HL-60/S4 treated with retinoic acid at 250 ng/mL for 4 days and 3 days (cell line): ENCODE data around the gene RAPGEF6.
"Not testable (repeated sequence)": the region's sequence is repeated elsewhere in the genome, so short reads cannot be mapped to it uniquely, and the experiment has no call there.

Source experiments
- in situ Hi-C: fragments of 300-500 bp; cut with MboI; formaldehyde crosslinking; loops from 2 replicates; pipeline ENCODE4 v1.7.0; 2022; ENCODE audit warnings: low sequenced_read_pairs

The RAPGEF6 gene

DNA sequence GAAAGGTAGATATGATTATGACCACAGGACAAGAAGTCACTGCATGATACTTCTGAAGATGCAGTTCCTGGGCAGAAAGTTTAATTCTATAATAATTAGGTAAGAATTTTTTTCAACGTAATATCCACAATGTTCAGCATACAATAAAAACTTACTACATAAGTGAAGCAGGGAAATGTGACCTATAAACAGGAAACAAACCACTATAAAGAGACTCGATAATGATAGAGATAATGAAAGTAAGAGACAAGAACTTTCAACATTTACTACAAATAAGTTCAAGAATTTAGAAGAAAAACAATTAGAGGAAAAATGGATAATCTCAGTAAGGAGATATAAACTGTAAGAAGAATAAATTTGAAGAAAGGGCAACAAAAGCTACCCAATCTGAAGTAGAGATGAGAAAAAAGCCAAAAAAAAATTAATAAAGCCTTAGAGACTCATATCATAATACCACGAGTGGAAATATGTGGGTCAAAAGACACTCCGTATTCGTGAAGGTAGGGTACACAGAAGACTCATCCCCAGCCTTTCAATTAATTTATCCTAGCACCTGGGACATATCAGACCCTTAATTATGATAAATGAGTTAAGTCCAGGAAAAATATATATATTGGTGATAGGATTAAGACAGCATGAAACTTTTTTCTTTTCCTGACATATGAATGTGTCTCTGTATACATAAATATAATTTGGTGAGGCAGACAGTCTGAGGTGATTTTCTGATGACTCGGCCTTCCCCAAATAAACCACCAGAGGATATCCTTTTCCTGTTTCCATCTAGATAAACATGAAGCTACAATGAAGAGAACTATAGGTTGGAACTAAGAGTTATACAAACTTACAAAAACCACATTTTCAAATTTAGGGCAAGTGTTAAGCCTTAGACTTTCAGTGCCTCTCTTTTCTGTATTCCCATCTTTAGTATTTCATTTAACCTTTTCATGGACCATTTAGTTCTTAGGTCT lies 120.4 kb downstream of the RAPGEF6 start:
- in situ Hi-C loops: no loop called here

DNA sequence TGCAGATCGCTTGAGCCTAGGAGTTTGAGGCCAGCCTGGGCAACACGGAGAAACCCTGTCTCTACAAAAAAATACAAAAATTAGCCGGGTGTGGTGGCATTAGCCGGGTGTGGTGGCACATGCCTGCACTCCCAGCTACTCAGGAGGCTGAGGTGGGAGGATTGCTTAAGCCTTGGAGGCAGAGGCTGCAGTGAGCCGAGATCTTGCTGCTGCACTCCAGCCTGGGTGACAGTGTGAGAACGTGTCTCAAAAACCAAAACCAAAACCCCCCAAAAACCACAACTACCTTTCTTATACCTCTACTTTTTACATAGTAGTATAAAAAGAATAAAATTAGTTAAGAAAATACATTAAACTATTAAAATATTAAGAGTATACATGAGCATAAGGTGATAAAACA lies 121.2 kb downstream of the RAPGEF6 start:
- in situ Hi-C loops: no loop called here

DNA sequence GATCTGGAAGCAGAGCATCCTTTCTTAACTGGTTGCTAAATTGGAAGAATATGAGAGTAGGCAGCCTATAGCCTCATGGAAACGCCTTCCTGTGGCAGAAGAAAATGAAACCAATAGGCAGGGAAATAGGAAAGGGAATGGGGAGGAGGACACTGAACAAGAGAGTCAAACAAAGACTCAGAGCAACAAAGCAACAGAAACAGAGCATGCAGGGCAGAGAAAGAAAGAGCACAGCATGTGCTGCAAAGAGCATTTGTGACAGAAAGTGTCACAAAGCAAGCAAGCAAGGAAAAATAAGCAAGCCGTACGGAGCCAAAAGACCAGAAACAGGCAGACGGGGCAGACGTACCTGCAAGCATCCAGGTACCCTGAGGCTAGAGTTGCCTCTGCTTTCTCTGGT lies 123.1 kb downstream of the RAPGEF6 start:
- in situ Hi-C loops: no loop called here

DNA sequence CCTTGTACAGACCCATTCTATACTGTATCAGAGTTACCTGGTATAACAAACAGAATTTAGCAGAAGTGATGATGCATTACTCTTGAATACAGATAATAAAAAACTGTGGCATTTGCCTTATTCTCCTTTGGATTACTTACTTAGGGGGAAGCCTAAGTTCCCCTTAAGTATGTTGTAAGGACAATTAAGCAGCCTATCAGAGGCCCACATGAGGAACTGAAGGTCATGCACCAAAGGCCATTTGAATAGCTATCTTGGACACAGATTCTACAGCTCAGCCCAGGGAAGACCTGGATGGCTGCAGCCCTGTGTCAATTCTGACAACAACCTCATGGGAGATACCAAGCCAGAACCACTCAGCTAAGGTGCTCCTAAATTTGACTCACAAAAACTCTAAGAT lies 125.2 kb downstream of the RAPGEF6 start:
- in situ Hi-C loops: no loop called here

DNA sequence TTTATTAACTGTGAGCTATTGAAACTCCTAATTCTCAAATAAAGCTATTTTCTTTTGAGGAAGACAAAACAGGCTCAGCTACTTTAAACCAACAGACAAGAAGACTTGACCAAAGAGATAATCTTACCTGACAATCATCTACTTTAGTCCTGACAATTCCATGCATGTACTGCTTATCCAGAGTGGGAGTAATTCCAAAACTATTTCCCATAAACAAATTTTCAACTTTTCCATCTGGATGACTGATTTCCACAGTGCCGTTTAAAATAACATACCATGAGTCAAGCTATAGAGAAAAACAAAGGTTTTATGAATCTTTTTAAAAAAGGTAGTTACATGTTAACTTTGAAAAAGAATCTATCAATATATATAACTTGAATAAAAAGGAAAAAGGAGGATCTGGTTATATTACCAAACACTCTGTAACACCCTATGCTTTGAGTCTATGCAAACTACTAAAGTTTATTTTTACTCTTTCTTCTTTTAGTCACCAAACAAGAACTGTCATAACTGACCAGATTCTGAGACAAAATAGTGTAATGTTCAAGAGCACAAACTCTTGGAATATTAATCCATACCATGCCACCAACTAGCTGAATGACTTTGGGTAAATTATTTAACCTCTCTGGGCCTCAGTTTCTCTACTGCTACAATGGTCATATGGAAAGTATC lies 129.7 kb downstream of the RAPGEF6 start:
- in situ Hi-C loops: no loop called here

DNA sequence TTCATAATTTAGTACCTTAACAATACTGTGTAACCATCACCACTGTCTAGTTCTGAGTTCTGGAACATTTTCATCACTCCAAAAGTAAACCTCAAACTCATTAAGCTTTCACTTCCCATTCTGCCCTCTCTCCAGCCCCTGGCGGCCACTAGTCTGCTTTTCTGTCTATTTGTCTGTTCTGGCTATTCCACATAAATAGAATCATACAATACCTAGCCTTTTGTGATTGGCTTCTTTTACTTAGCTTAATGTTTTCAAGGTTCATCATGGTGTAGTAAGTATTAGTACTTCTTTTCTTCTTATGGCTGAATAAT lies 138.7 kb downstream of the RAPGEF6 start:
- in situ Hi-C loops: no loop called here

DNA sequence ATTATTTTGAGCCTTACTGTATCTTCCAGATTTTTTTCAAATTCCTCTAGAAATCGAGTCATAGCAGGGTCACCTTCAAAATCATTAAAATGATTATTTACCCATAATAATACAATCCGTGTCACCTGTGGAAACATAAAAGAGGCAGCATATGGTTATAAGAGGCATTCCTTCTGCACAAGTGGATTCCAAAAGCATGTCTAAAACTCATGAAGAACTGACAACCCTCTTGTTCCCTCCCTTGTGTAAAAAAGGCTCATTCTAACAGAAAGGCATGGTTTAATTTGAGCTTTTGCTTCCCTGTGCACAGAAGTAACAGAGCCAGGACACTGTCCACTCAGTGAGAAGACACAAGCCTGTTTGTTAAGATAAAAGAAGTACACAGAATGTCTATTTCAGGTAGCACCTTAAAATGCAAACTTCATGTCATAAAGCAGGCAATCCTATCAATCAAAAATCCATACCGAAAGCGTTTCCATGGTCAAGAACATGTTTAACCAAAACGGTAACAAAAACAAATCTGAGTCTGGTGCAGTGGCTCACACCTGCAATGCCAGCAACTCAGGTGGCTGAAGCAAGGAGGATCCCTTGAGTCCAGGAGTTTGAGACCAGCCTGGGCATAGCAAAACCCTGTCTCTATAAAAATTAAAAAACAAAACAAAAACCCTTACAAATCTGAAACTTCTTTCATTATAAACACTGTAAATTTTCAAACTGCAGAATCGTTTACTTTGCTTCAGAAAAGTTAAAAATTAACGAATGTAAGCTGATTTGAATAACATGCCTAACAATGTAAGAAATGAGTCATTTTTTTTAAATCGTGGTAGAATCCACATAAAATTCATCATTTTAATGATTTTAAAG lies 139.3 kb downstream of the RAPGEF6 start:
- in situ Hi-C loops: no loop called here

DNA sequence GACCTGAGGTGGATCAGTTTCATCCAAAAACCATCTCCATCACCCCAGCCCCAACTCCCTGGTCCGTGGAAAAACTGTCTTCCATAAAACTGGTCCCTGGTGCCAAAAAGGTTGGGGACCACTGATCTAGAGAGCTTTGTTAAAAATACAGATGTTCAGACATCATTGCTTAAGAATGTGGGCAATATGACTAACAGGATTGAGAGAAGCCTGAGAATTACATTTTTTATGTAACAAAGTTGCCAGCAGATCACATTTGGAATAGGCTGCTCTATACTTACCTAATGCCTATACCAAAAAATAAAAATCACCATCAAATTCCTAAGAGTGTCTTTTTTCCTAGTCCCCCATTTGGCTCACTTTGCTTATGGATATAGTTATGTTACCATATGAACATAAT lies 143.3 kb downstream of the RAPGEF6 start:
- in situ Hi-C loops: no loop called here

DNA sequence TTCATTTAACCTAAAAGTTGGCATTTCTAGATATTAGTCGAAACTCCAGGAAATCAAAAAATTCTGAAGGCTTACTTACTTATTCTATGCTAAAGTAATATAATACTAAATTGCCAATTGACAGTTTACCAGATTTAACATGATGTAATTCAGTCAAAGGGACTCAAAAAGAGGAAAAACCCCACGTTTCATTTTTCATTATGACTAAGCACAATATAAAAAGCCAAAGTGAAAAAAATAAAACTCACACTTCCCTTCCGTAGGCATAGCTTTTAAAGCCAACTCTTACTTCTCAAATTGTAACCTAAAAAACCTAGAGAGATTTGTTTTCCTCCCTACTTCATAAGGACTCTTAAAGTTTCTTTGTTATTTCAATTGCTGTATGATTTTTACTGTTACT lies 146.6 kb downstream of the RAPGEF6 start:
- in situ Hi-C loops: no loop called here

DNA sequence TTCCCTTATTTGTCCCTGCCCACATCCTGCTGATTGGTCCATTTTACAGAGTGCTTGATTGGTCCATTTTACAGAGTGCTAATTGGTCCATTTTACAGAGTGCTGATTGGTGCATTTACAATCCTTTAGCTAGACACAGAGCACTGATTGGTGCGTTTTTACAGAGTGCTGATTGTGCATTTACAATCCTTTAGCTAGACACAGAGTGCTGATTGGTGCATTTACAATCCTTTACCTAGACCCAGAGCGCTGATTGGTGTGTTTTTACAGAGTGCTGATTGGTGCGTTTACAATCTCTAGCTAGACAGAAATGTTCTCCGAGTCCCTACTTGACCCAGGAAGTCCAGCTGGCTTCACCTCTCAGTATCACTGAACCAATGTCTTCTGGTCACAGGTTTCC lies 147.7 kb downstream of the RAPGEF6 start:
- in situ Hi-C loops: not testable (repeated sequence)

DNA sequence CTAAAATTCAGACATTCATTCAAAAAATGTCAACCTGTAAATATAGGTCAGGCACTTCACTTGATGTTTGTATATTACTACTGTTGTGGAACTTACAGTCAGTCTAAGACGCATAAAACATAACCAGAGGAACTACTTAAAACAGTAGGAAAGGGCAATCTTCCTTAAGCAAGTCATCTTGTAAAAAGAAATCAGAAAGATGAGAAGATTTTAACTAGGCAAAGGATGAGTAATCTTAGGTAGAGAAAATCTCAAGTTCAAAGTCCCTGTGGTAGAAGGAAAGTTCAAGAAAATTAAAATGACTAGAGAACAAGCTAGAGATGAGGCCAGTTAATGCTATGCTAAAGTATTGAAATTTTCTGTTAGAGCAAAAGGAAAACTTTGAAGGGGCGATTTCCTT lies 152.4 kb downstream of the RAPGEF6 start:
- in situ Hi-C loops: no loop called here

DNA sequence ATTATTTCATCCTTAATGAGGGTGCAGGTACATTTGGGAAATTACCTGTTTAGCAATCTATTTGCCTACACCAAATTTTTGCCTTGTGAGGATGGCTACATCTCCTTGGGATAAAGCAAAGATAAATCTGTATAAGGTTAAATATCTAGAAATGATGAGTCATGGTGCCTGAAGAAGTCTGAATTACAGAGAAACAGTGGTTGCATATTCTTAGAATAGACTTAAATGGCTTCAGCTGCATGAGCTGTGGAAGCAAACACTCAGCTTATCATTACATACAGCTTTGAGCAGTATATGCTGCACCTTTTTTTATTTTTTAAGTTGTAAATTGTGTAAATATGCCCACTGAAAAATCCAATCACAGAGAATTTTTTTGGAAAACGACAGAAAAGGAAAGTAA lies 153.5 kb downstream of the RAPGEF6 start:
- in situ Hi-C loops: no loop called here

DNA sequence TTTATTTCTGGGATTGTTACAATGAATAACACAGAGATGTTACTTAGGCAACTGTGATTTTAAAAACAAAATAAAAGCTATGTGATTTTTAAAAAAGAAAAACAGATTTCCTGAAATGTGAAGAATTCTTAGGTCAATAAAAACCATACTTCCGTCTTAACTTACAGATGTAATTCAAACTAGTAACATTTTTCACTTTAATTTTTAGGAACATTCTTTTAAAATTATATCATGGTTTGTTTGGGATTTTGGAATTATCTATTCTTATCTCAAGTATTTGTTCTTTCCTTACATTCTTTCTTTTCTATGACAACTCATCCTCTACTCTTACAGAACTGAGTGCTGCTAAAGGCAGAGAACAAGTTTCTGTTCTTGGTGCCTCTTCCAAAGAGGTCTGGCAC lies 159.5 kb downstream of the RAPGEF6 start:
- in situ Hi-C loops: no loop called here

DNA sequence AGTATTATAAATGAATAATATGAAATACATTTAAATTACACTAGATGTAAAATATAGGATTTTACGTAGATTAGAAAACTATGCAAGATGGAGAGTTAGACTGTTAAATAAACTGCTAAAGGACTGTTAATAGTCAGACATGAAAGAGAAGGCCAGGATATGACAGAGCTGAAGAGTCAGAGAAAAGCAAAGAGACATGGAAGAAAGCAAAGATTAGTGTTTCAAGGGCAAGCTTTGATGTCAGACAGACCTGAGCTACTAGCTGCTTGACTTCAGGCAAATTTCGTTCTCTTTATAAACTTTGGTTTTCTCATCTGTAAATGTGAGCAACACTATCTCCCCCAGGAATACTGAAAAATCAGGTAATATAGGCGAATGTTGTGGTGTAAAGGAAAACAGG lies 161.3 kb downstream of the RAPGEF6 start:
- in situ Hi-C loops: no loop called here

DNA sequence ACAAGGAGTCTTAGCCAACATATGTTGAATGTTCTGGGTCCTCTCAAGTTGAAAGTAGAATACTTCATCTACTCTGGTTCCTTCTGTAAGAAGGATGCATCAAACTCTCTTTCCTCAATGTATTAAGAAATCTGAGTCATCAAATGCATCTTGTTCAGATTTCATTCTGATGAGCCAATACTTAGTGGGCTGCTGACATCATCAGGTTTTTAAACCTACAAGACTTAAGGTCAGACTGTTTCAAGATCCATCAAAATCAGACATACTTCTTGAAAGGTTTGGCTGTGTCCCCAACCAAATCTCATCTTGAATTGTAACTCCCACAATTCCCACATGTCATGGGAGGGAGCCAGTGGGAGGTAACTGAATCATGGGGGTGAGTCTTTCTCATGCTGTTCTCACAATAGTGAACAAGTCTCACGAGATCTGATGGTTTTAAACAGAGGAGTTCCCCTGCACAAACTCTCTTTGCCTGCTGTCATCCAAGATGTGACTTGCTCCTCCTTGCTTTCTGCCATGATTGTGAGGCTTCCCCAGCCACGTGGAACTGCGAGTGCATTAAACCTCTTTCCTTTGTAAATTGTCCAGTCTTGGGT lies 168.8 kb downstream of the RAPGEF6 start:
- in situ Hi-C loops: no loop called here

DNA sequence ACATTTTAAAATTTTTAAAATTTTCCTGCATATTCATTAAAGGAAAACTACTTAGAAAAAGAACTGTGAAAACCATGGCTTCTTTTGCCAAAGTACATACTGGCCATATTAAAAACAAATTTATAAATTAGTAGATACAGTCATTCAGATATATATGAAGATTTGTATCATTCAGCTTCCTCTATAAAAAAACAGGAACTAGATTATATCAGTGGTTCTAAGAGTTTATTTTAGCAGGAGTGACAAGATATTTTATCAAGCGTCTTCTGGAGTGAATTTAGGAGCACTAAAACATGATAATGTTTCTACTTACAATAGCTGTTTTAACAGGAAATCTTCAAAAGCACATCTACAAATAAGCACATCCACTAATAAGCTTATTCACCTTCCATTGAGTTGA lies 171.4 kb downstream of the RAPGEF6 start:
- in situ Hi-C loops: no loop called here

DNA sequence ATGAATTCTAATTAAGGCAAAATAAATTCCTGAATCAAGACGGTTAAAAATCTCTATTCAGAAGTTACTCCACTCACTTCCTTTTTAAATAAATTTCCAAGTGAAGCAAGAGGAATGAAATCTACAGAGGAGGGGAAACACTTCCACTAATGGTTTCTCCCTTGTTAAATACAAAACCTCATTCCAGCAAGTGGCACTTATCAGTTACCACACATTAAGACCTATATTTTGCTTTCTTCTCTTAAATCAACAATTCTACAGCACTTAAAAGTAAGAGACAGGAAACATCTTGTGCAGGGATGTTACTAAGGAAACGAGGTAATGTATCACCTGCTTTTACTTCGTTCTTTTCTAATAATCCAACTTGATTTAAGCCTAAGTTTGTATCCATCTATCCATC lies 172.6 kb downstream of the RAPGEF6 start:
- in situ Hi-C loops: no loop called here

DNA sequence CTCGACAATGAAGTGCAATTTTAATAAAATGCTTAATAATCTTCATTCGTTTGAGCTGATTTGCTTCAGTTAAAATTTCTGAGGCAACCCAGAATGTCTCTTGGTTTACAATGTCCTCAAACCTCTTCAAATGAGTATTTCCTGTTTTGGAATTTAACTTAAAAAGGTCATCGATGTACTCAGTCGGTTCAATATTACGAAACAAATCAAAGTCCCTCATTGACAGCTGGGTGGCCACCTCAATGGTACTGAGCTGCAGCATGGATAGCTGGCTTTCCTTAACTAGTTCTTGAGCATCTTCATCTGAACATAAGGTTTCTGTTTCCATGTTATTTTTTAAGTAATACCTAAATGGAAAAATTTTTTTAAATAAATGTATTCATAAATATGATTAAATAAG lies 173.3 kb downstream of the RAPGEF6 start:
- in situ Hi-C loops: no loop called here

DNA sequence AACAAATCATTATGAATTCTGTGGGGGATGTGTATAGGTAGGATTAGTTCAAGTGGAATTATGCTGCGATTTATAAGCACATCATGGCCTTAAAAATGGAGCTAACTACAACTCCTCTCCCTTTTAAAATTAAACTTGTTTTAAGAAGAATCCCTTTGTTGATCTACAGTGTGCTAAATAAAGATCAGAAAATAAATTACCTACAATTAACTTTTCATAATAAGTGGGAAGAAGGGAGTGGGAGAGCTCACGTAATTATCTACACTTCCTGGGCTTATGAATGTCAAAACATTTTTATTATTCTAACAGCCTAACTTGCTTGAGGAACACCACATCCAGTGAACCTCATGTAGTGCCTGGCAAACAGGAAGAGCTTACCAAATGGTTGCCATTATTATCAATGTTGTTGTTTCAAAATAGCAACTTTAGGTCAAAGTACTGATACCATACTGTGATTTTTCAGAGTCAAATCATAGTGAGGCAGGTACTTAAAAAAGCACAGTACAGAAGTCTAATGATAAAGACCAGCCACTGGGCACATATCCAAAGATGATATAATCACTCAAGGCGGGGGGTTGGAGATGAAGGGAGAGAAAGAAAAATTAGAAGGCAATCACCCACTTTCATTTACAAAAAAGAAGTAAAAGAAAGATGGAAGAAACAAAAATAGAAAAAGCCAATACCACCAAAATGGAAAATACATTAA lies 174.0 kb downstream of the RAPGEF6 start:
- in situ Hi-C loops: no loop called here

DNA sequence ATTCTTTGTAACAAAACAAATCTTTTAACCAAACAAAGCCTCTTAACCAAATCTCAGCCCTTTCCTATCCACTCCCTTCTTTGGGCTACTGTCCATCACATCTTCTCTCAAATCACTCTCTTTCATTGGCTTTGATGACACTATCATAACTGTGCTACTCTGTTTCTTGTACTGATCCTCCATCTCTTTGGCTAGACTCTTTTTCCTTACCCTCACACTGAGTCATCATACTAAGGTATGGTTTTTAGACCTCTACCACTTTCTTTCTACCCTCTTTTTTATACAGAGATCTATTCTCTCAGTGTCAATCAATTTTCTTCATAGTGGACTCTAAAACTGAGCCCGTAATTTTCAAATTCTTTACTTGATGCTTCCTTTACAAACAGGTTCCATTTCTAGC lies 174.9 kb downstream of the RAPGEF6 start:
- in situ Hi-C loops: no loop called here

DNA sequence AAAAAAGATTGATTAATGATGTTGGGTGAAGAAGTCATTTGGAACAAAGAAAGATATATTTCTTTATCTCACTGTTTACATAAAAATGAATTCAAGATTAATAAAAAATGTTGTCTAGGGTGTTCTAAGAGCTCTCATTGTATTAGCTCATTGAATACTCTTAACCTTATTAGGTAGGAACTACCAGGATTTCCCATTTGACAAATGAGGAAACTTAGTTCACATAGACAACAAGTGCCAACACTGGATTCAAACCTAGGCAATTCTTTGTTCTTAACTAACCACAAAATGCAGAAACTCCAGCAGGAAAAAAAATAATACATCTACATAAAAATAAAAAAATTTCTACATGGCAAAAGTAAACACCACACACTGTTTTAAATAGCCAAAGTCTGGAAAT lies 175.8 kb downstream of the RAPGEF6 start:
- in situ Hi-C loops: no loop called here
